H1 (cell line): Measurements from ENCODE around the gene ARL17A. TPM values are rescaled to one million over a fixed set of nuclear protein-coding genes. Genes with fewer than 3 reads are reported as not detected.
"Not testable (repeated sequence)": the region's sequence is repeated elsewhere in the genome, so short reads cannot be mapped to it uniquely, and the experiment has no call there.

ENCODE experiments used
- CTCF ChIA-PET: fragments of 300-600 bp; sonication (Branson Sonifier 250); formaldehyde crosslinking; loops from one replicate; lab custom pipeline; 2021; ENCODE audit not compliant: partially characterized antibody; lab: Charles Lee
- POLR2A ChIA-PET: fragments of 300-600 bp; sonication (Branson Sonifier 250); formaldehyde crosslinking; loops from one replicate; lab custom pipeline; 2021; ENCODE audit warnings: inconsistent platforms; ENCODE audit not compliant: partially characterized antibody; lab: Charles Lee
- DNase-seq, 2 experiments: peaks; one replicate each; pipeline versions ENCODE4 v3.0.0 to v3.0.0-alpha.2; 2010 to 2022; ENCODE audit warnings: low spot score in 2 of 2, low read depth in 1 of 2, mixed read lengths in 1 of 2
- FAIRE-seq: peaks from 2 replicates; lab custom pipeline; 2011; peaks lifted over from hg19 to GRCh38; lab: Jason Lieb, UNC
- H2AFZ ChIP-seq: 2 replicates; pipeline ENCODE4 v1.8.1; 2012; ENCODE audit warnings: low read length, inconsistent platforms
- H2AK5ac ChIP-seq: 2 replicates; pipeline ENCODE4 v1.6.1; 2013; ENCODE audit warnings: low read depth, low read length
- H2BK120ac ChIP-seq: replicated peaks from 2 replicates; pipeline ENCODE3; 2013; ENCODE audit warnings: low read depth, low read length, inconsistent platforms
- H2BK12ac ChIP-seq: 2 replicates; pipeline ENCODE4 v1.6.1; 2013; ENCODE audit warnings: low read depth, low read length
- H2BK15ac ChIP-seq: 2 replicates; pipeline ENCODE4 v1.6.1; 2013; ENCODE audit warnings: low read length
- H2BK20ac ChIP-seq: 2 replicates; pipeline ENCODE4 v1.6.1; 2013; ENCODE audit warnings: low read length
- H2BK5ac ChIP-seq: 2 replicates; pipeline ENCODE4 v1.6.1; 2013; ENCODE audit warnings: low read depth, low read length
- H3K14ac ChIP-seq: 2 replicates; pipeline ENCODE4 v1.6.1; 2013; ENCODE audit warnings: inconsistent platforms; ENCODE audit not compliant: insufficient read length
- H3K18ac ChIP-seq: 2 replicates; pipeline ENCODE4 v1.6.1; 2013; ENCODE audit warnings: low read length; ENCODE audit errors: extremely low read depth
- H3K23ac ChIP-seq: 2 replicates; pipeline ENCODE4 v1.6.1; 2013; ENCODE audit warnings: inconsistent platforms; ENCODE audit not compliant: insufficient read length
- H3K23me2 ChIP-seq: 2 replicates; pipeline ENCODE4 v1.6.1; 2013; ENCODE audit warnings: low read depth, low read length
- H3K27ac ChIP-seq: 2 replicates; pipeline ENCODE4 v1.6.1; 2011; ENCODE audit warnings: low read depth, low read length, inconsistent platforms
- H3K27me3 ChIP-seq, 4 experiments: replicated peaks in 1 of 4; 1 replicate in 1 of 4; 2 replicates in 3 of 4; pipeline versions ENCODE4 v1.6.1 to v1.8.1; 2011 to 2013; ENCODE audit warnings: low read length in 3 of 4, mild to moderate bottlenecking in 3 of 4, inconsistent platforms in 2 of 4, mixed read lengths in 2 of 4, moderate library complexity in 1 of 4; ENCODE audit not compliant: control insufficient read depth in 3 of 4, insufficient read depth in 3 of 4; ENCODE audit errors: extremely low read depth in 1 of 4
- H3K36me3 ChIP-seq, 4 experiments: 2 replicates each; pipeline versions ENCODE4 v1.6.1 to v1.8.1; 2011 to 2013; ENCODE audit warnings: mild to moderate bottlenecking in 4 of 4, low read length in 3 of 4, moderate library complexity in 2 of 4, control low read depth in 1 of 4, inconsistent platforms in 1 of 4; ENCODE audit not compliant: insufficient read depth in 4 of 4, control insufficient read depth in 2 of 4
- H3K4ac ChIP-seq: replicated peaks from 2 replicates; pipeline ENCODE3; 2013; ENCODE audit warnings: low read length, low read depth, mixed read lengths, inconsistent platforms; ENCODE audit not compliant: insufficient read length
- H3K4me1 ChIP-seq, 4 experiments: replicated peaks in 1 of 4; 1 replicate in 1 of 4; 2 replicates in 3 of 4; pipeline versions ENCODE4 v1.6.1 to v1.8.1; 2011 to 2013; ENCODE audit warnings: low read length in 3 of 4, inconsistent platforms in 2 of 4, mixed read lengths in 1 of 4; ENCODE audit not compliant: insufficient read depth in 4 of 4, control insufficient read depth in 3 of 4
- H3K4me2 ChIP-seq, 2 experiments: 2 replicates each; pipeline versions ENCODE4 v1.6.1 to v1.8.1; 2011 to 2013; ENCODE audit warnings: low read depth in 2 of 2, low read length in 2 of 2, control low read depth in 1 of 2, inconsistent platforms in 1 of 2, mild to moderate bottlenecking in 1 of 2; ENCODE audit not compliant: insufficient read depth in 1 of 2
- H3K4me3 ChIP-seq, 4 experiments: fragments of 200-600, 300-600 bp in 1 of 4; sonication (generic), shearing (Covaris generic), sonication (Bioruptor Twin) in 1 of 4; 2 replicates each; pipeline versions ENCODE4 v1.5.1 to v1.8.1; 2011 to 2016; ENCODE audit warnings: low read length in 4 of 4, low read depth in 3 of 4, control low read depth in 2 of 4, inconsistent platforms in 2 of 4, mild to moderate bottlenecking in 2 of 4, mixed read lengths in 1 of 4, moderate library complexity in 1 of 4; ENCODE audit not compliant: insufficient read depth in 2 of 4; ENCODE audit errors: extremely low read depth in 1 of 4
- H3K56ac ChIP-seq: replicated peaks from 2 replicates; pipeline ENCODE3; 2013; ENCODE audit warnings: low read depth, mild to moderate bottlenecking, mixed read lengths, low read length, inconsistent platforms; ENCODE audit not compliant: insufficient read length
- H3K79me1 ChIP-seq: 2 replicates; pipeline ENCODE4 v1.6.1; 2013; ENCODE audit warnings: low read depth, low read length, control low read depth
- H3K79me2 ChIP-seq, 2 experiments: 2 replicates each; pipeline versions ENCODE4 v1.6.1 to v1.8.1; 2012 to 2013; ENCODE audit warnings: low read length in 2 of 2, mild to moderate bottlenecking in 2 of 2, inconsistent platforms in 1 of 2; ENCODE audit not compliant: insufficient read depth in 2 of 2, control insufficient read depth in 1 of 2
- H3K9ac ChIP-seq, 4 experiments: replicated peaks in 1 of 4; 1 replicate in 1 of 4; 2 replicates in 3 of 4; pipeline versions ENCODE4 v1.6.1 to v1.8.1; 2011 to 2013; ENCODE audit warnings: low read depth in 3 of 4, low read length in 3 of 4, control low read depth in 2 of 4, mild to moderate bottlenecking in 2 of 4, moderate library complexity in 2 of 4, inconsistent platforms in 1 of 4; ENCODE audit errors: extremely low read depth in 1 of 4
- H3K9me3 ChIP-seq, 2 experiments: 2 replicates each; pipeline versions ENCODE4 v1.6.1 to v1.8.1; 2012 to 2013; ENCODE audit warnings: mild to moderate bottlenecking in 2 of 2, moderate library complexity in 2 of 2, control low read depth in 1 of 2, inconsistent platforms in 1 of 2, low read depth in 1 of 2, low read length in 1 of 2, mixed read lengths in 1 of 2; ENCODE audit not compliant: insufficient read depth in 2 of 2
- H4K20me1 ChIP-seq, 2 experiments: replicated peaks in 1 of 2; 2 replicates each; pipeline versions ENCODE3 to v1.8.1; 2011 to 2013; ENCODE audit warnings: inconsistent platforms in 2 of 2, low read length in 2 of 2, mild to moderate bottlenecking in 1 of 2; ENCODE audit not compliant: insufficient read depth in 2 of 2, control insufficient read depth in 1 of 2
- H4K5ac ChIP-seq: 2 replicates; pipeline ENCODE4 v1.6.1; 2013; ENCODE audit warnings: low read length, low read depth, mixed read lengths, inconsistent platforms; ENCODE audit not compliant: insufficient read length
- H4K8ac ChIP-seq: 2 replicates; pipeline ENCODE4 v1.8.0; 2013; ENCODE audit warnings: mild to moderate bottlenecking, moderate library complexity, low read length, inconsistent platforms; ENCODE audit not compliant: insufficient read depth; ENCODE audit errors: extremely low read depth
- H4K91ac ChIP-seq: replicated peaks from 2 replicates; pipeline ENCODE3; 2013; ENCODE audit warnings: low read length, mixed read lengths, inconsistent platforms; ENCODE audit not compliant: insufficient read length
- WGBS, 2 experiments: shearing (Covaris generic) in 1 of 2; methylation state at CpG; one replicate each; pipeline versions ENCODE4 v1.1.6 to v1.1.7; 2013 to 2015; ENCODE audit warnings: low lambda C conversion rate in 2 of 2, mixed read lengths in 2 of 2, inconsistent platforms in 1 of 2, low coverage in 1 of 2, missing lambda C conversion rate in 1 of 2; ENCODE audit not compliant: insufficient replicate concordance in 2 of 2, insufficient coverage in 1 of 2, insufficient read length in 1 of 2; ENCODE audit errors: extremely low coverage in 1 of 2, missing lambda C conversion rate in 1 of 2; 5-methylcytosine and 5-hydroxymethylcytosine counted together
- polyA plus RNA-seq, 7 experiments: library from polyadenylated mRNA; depleted of rRNA in 3 of 7; stranded (reverse) in 5 of 7; unstranded in 2 of 7; fragments of >200 nt in 5 of 7; fragments of 200-250 nt in 2 of 7; gene quantifications; 1 replicate in 5 of 7; 2 replicates in 1 of 7; 4 replicates in 1 of 7; pipeline versions ENCODE4 v1.2.1 to v1.2.3, GENCODE V29; 2011 to 2013; ENCODE audit warnings: missing spikeins in 2 of 7, mixed read lengths in 2 of 7
- total RNA-seq: library from RNA; stranded (reverse); fragmentation: NEBNext Ultra II Directional; extraction: Animal tissue kit (Norgen Biotek cat#: 25700); gene quantifications from 2 replicates; pipeline ENCODE4 v1.2.1, GENCODE V29; 2021

ARL17A gene
- total and polyA plus RNA-seq, 2 of the 8 experiments (the other 6 are each of a cell fraction or from before 2014, with no cell fraction given): 24.6 to 29.0 TPM

GRCh38 chr17:46474489-46474888 is 105.0 kb downstream of the ARL17A start:
- H4K5ac ChIP-seq, H3K23me2 ChIP-seq, H2BK120ac ChIP-seq, H2AFZ ChIP-seq, CTCF ChIA-PET, H3K4me3 ChIP-seq, H3K18ac ChIP-seq, H2BK15ac ChIP-seq, H3K9ac ChIP-seq, DNase-seq, H3K23ac ChIP-seq, H3K4ac ChIP-seq, H3K9me3 ChIP-seq, H2BK5ac ChIP-seq, H3K79me1 ChIP-seq, H2BK20ac ChIP-seq, H3K14ac ChIP-seq, H3K36me3 ChIP-seq, H3K4me2 ChIP-seq, H4K8ac ChIP-seq, H3K27ac ChIP-seq, H3K56ac ChIP-seq, H3K27me3 ChIP-seq, H3K4me1 ChIP-seq, H2AK5ac ChIP-seq, H4K91ac ChIP-seq, H2BK12ac ChIP-seq, FAIRE-seq, POLR2A ChIA-PET, H4K20me1 ChIP-seq, H3K79me2 ChIP-seq: not testable (repeated sequence)
- WGBS, 2 experiments: no CpG with 5 or more reads among the region's 3 CpGs

GRCh38 chr17:46467618-46468017 is 111.9 kb downstream of the ARL17A start:
- H4K5ac ChIP-seq, H2BK5ac ChIP-seq, H3K4me2 ChIP-seq, H4K20me1 ChIP-seq, H2AFZ ChIP-seq, H3K9ac ChIP-seq, H3K79me2 ChIP-seq, H3K23ac ChIP-seq, H2BK15ac ChIP-seq, H3K27ac ChIP-seq, FAIRE-seq, H3K4me3 ChIP-seq, H2AK5ac ChIP-seq, H2BK20ac ChIP-seq, DNase-seq, H3K36me3 ChIP-seq, H3K4me1 ChIP-seq, H2BK120ac ChIP-seq, H3K4ac ChIP-seq, H3K79me1 ChIP-seq, H4K91ac ChIP-seq, POLR2A ChIA-PET, H3K9me3 ChIP-seq, H3K23me2 ChIP-seq, H3K27me3 ChIP-seq, H2BK12ac ChIP-seq, H4K8ac ChIP-seq, H3K14ac ChIP-seq, CTCF ChIA-PET, H3K56ac ChIP-seq, H3K18ac ChIP-seq: not testable (repeated sequence)
- WGBS, 2 experiments: 100% methylated on average over 1 of the region's 5 CpGs; no CpG with 5 or more reads in 1 of the 2 experiments
